PC-9 (cell line): ENCODE data around the gene DIRAS1. TPM values are rescaled to one million over a fixed set of nuclear protein-coding genes. Genes with fewer than 3 reads are reported as not detected.

Source experiments
- BruUV-seq: library from RNA; stranded (reverse); fragments of 400-500 nt; replicated peaks from 2 replicates; lab custom pipeline; 2021; lab: Mats Ljungman, UMichigan
- CTCF ChIA-PET: fragments of 300-600 bp; sonication (Branson Sonifier 250); formaldehyde crosslinking; loops from one replicate; lab custom pipeline; 2022; ENCODE audit warnings: antibody characterized with exemption; lab: Charles Lee
- POLR2A ChIA-PET: fragments of 300-600 bp; sonication (Branson Sonifier 250); formaldehyde crosslinking; loops from one replicate; lab custom pipeline; 2022; ENCODE audit warnings: antibody characterized with exemption; ENCODE audit not compliant: unreplicated experiment; lab: Charles Lee
- DNase-seq, 2 experiments: peaks; one replicate each; pipeline versions ENCODE4 v3.0.0 to v3.0.0-alpha.2; 2015 to 2022; ENCODE audit warnings: mixed read lengths in 1 of 2
- H2AFZ ChIP-seq: fragments of 200-600 bp; sonication (generic); 2 replicates; pipeline ENCODE4 v1.8.1; 2017; ENCODE audit warnings: antibody characterized with exemption
- H3F3A ChIP-seq: fragments of 200-600 bp; sonication (generic); 2 replicates; pipeline ENCODE4 v1.8.1; 2017; ENCODE audit warnings: antibody characterized with exemption, mild to moderate bottlenecking, low read depth; ENCODE audit not compliant: insufficient read depth
- H3K27ac ChIP-seq: fragments of 200-600 bp; sonication (generic); 2 replicates; pipeline ENCODE4 v1.6.1; 2016; ENCODE audit warnings: mixed run types
- H3K27me3 ChIP-seq: fragments of 200-600 bp; sonication (generic); 2 replicates; pipeline ENCODE4 v1.6.1; 2016; ENCODE audit warnings: low read depth, mixed run types; ENCODE audit not compliant: insufficient read depth
- H3K36me3 ChIP-seq: fragments of 200-600 bp; sonication (generic); 2 replicates; pipeline ENCODE4 v1.6.1; 2016; ENCODE audit warnings: low read depth, mixed run types
- H3K4me1 ChIP-seq: fragments of 200-600 bp; sonication (generic); replicated peaks from 2 replicates; pipeline ENCODE4 v1.6.1; 2016; ENCODE audit warnings: mixed run types; ENCODE audit not compliant: insufficient read depth
- H3K4me2 ChIP-seq: fragments of 200-600 bp; sonication (generic); 2 replicates; pipeline ENCODE4 v1.6.1; 2017; ENCODE audit warnings: mixed run types
- H3K4me3 ChIP-seq: fragments of 200-600 bp; sonication (generic); 2 replicates; pipeline ENCODE4 v1.6.1; 2016; ENCODE audit warnings: mixed run types
- H3K79me2 ChIP-seq: fragments of 200-600 bp; sonication (generic); 2 replicates; pipeline ENCODE4 v1.6.1; 2017; ENCODE audit warnings: low read depth, mixed run types
- H3K9me2 ChIP-seq: fragments of 200-600 bp; sonication (generic); 2 replicates; pipeline ENCODE4 v1.8.1; 2017; ENCODE audit warnings: mild to moderate bottlenecking; ENCODE audit not compliant: insufficient read depth
- H3K9me3 ChIP-seq: fragments of 200-600 bp; sonication (generic); 2 replicates; pipeline ENCODE4 v1.8.1; 2016; ENCODE audit warnings: low read depth; ENCODE audit not compliant: insufficient read depth
- H4K20me1 ChIP-seq: fragments of 200-600 bp; sonication (generic); 2 replicates; pipeline ENCODE4 v1.8.1; 2017; ENCODE audit not compliant: insufficient read depth
- EZH2 ChIP-seq: fragments of 200-600 bp; sonication (generic); IDR thresholded peaks from 2 replicates; pipeline ENCODE4 v1.8.0; 2017; ENCODE audit warnings: antibody characterized with exemption, low read depth
- intact Hi-C: fragments of 100-400 bp; cut with micrococcal nuclease; formaldehyde crosslinking; loops from one replicate; pipeline ENCODE4 v1.10.0; 2022; ENCODE audit not compliant: unreplicated experiment
- total RNA-seq: library from RNA; stranded (reverse); gene quantifications from 2 replicates; pipeline ENCODE4 v1.2.3, GENCODE V29; 2021
- TF ChIP-seq, protein P1 (sequence below): fragments of 200-600 bp; sonication (generic); conservative IDR thresholded peaks from 2 replicates; pipeline ENCODE4 v1.6.1; 2017; ENCODE audit warnings: mixed run types, antibody characterized with exemption, mild to moderate bottlenecking, moderate library complexity

Gene DIRAS1
- total RNA-seq, 1 experiment from 2014 or later = 0.57 TPM

DNA sequence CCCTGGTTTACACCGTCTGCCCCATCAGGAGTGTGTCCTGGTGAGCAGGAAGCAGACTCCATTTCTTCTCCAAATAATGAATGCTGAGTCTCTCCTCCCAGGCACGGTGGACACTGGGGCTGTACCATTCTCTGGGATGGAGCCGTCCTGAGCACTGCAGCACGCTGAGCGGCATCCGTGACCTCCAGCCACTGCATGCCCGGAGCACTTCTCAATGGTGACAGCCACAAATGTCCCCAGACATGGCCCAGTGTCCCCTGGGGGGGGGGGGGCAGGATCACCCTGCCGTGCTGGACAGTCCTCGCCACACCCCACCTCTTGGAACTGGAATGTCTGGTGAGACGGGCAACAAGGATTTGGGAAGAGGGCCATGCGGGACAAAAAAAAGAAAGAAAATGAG, 56.1 kb downstream of the DIRAS1 start:
- DNase-seq = no peak
- Histone ChIP-seq H3K4me1 (no peaks in the 10 kb centered on the region), H3F3A (no peaks in the 10 kb centered on the region), H3K9me3 (no peaks in the 10 kb centered on the region), H4K20me1 (no peaks in the 10 kb centered on the region), H3K79me2 (no peaks in the 10 kb centered on the region), H3K4me3 (no peak overlapping the region), H3K9me2 (no peaks in the 10 kb centered on the region), H3K4me2 (no peak overlapping the region), H3K36me3 (no peaks in the 10 kb centered on the region), H3K27ac (no peak overlapping the region), H3K27me3 (peaks cover 31% of the 10 kb centered on the region; the same call in 1 of the 2 replicates), H2AFZ (no peak overlapping the region)
- POLR2A ChIA-PET = no interaction called here
- BruUV-seq = no TSS peak
- CTCF ChIA-PET = no interaction called here
- TF ChIP-seq, protein P1, sequence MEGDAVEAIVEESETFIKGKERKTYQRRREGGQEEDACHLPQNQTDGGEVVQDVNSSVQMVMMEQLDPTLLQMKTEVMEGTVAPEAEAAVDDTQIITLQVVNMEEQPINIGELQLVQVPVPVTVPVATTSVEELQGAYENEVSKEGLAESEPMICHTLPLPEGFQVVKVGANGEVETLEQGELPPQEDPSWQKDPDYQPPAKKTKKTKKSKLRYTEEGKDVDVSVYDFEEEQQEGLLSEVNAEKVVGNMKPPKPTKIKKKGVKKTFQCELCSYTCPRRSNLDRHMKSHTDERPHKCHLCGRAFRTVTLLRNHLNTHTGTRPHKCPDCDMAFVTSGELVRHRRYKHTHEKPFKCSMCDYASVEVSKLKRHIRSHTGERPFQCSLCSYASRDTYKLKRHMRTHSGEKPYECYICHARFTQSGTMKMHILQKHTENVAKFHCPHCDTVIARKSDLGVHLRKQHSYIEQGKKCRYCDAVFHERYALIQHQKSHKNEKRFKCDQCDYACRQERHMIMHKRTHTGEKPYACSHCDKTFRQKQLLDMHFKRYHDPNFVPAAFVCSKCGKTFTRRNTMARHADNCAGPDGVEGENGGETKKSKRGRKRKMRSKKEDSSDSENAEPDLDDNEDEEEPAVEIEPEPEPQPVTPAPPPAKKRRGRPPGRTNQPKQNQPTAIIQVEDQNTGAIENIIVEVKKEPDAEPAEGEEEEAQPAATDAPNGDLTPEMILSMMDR = no peak
- TF ChIP-seq EZH2 = no peak
- intact Hi-C loops = no loop called here

Other genes starting within 250 kb of the DIRAS1 start
- 24.7 and 35.5 TPM in 2 replicates for gene GADD45B, start 245.2 kb downstream of the DIRAS1 start, total RNA-seq
- 2.8 and 3.0 TPM in 2 replicates for gene GNG7, start 18.7 kb downstream of the DIRAS1 start, total RNA-seq
- 21.6 and 25.3 TPM in 2 replicates for gene SLC39A3, start 18.6 kb upstream of the DIRAS1 start, total RNA-seq
- gene SGTA, start 61.9 kb upstream of the DIRAS1 start, total RNA-seq = 35.1 and 40.7 TPM in 2 replicates
- 83.2 and 85.8 TPM in 2 replicates for gene THOP1, start 64.1 kb upstream of the DIRAS1 start, total RNA-seq
- 3.3 and 5.6 TPM in 2 replicates for gene ZNF554, start 98.5 kb upstream of the DIRAS1 start, total RNA-seq
- gene ZNF555, start 120.1 kb upstream of the DIRAS1 start, total RNA-seq = 1.2 and 2.2 TPM in 2 replicates
- gene ZNF556, start 146.0 kb upstream of the DIRAS1 start, total RNA-seq = not detected in 2 replicates
- 2.6 TPM in 2 replicates for gene ZNF57, start 179.6 kb upstream of the DIRAS1 start, total RNA-seq
- 2.1 and 2.5 TPM in 2 replicates for gene ZNF77, start 223.6 kb upstream of the DIRAS1 start, total RNA-seq